Testis (tissue), 2 donors: Measurements from ENCODE around the gene PDIA6.

Source experiments
- CTCF ChIP-seq, 3 experiments: fragments of 450-650 bp in 2 of 3; fragments of 200-600 bp in 1 of 3; sonication (generic) in 1 of 3; IDR thresholded peaks; one replicate each; pipeline ENCODE4 v1.5.1; 2016 to 2019; ENCODE audit warnings: antibody characterized with exemption in 3 of 3, mild to moderate bottlenecking in 2 of 3, moderate library complexity in 1 of 3
- POLR2A ChIP-seq: fragments of 450-650 bp; IDR thresholded peaks from one replicate; pipeline ENCODE4 v1.6.1; 2017; ENCODE audit warnings: antibody characterized with exemption, mild to moderate bottlenecking, moderate library complexity

DNA sequence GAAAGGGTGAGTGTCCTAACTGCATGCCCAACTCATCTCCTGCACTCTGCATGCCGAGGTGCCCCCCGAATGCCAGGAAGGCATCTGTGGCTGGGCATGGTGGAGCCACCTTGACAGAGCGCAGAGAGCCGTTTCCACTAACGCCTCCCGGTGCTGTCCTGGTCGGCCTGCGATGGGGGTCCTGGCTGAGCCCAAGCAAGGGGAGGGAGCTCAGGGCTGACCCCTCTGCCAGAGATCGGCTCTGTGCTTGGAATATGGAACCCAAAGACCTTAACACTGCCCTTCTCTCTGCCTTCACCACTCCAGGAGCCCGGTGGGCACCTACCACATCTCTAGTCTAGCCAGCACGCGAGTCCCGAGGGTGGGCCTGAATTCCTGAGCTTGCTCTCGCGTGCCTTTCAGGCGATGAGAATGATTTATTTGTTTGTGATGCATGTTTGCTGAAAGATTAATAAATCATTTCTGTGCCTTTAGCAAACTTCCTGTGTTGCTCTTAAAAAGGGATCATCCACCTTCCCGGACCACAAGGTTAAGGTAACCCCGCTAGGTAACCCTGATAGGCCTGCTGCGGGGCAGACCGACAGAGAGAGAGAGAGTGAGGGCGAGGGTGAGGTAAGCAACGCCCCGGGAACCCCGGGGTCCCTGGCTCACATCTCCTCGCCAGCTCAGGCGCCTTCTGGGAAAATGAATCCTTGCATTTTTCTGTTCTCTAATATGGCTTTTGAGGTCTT, 35.3 kb downstream of the PDIA6 start:
- TF ChIP-seq CTCF (IDR thresholded peaks at IDR 0.05) (no peak), POLR2A (no peak)
